Colonic mucosa (tissue), 4 donors: ENCODE measurements around the gene ATP13A2. TPM values are rescaled to one million over a fixed set of nuclear protein-coding genes. Genes with fewer than 3 reads are reported as not detected.
A peak's percentile ranks its signal among the peaks of the same experiment; 100 is the strongest.
"Not testable (repeated sequence)": the region's sequence is repeated elsewhere in the genome, so short reads cannot be mapped to it uniquely, and the experiment has no call there.

Experiments
- DNase-seq: peaks from one replicate; pipeline ENCODE4 v3.0.0-alpha.2; 2020
- H3K27ac ChIP-seq: fragments of 200-600 bp; one replicate; pipeline ENCODE4 v1.8.0; 2021
- H3K27me3 ChIP-seq: fragments of 200-600 bp; one replicate; pipeline ENCODE4 v1.8.0; 2021
- H3K36me3 ChIP-seq: fragments of 200-600 bp; one replicate; pipeline ENCODE4 v1.8.0; 2021
- H3K4me1 ChIP-seq: fragments of 200-600 bp; one replicate; pipeline ENCODE4 v1.8.0; 2021; ENCODE audit warnings: mild to moderate bottlenecking
- H3K4me3 ChIP-seq: fragments of 200-600 bp; one replicate; pipeline ENCODE4 v1.8.0; 2021
- H3K9ac ChIP-seq, 2 donors: one replicate each; pipeline ENCODE4 v1.7.0; 2013; ENCODE audit warnings: control low read depth in 2 of 2, low read depth in 2 of 2, low read length in 2 of 2
- H3K9me3 ChIP-seq: fragments of 200-600 bp; one replicate; pipeline ENCODE4 v1.8.0; 2021
- CTCF ChIP-seq: fragments of 200-600 bp; IDR thresholded peaks from one replicate; pipeline ENCODE4 v1.8.0; 2022; ENCODE audit warnings: antibody characterized with exemption, mild to moderate bottlenecking
- intact Hi-C: fragments of 100-400 bp; cut with DNase I; formaldehyde crosslinking; loops from one replicate; pipeline ENCODE4 v1.14.1; 2022
- total RNA-seq, 2 donors: library from RNA; stranded (reverse); fragmentation: NEBNext Ultra II Directional in 1 of 2; extraction: Animal tissue kit (Norgen Biotek cat#: 25700) in 1 of 2; gene quantifications; one replicate each; pipeline ENCODE4 v1.2.1, GENCODE V29; 2021
- donor health status: healthy.
- donor health status: DM: no; HTN: no; CAD: no.
- donor health status: DM: no; HTN: no; CAD: no.

ATP13A2 gene
- total RNA-seq, 2 donors from 2014 or later, result 55.3 to 111 TPM

- H3K9me3 ChIP-seq, result no peaks in the 10 kb centered on the region
- no peak for DNase-seq
- no peak overlapping the region for H3K27ac ChIP-seq
- H3K27me3 ChIP-seq, result no peaks in the 10 kb centered on the region
- H3K36me3 ChIP-seq, result no peaks in the 10 kb centered on the region
- H3K4me1 ChIP-seq, result no peaks in the 10 kb centered on the region
- intact Hi-C loops, result loop anchor here (5.0 kb wide), 1 partner anchor 84 kb away; no protein-coding TSS in a partner anchor
- H3K9ac ChIP-seq, result no peak overlapping the region
- no peak overlapping the region for H3K4me3 ChIP-seq
- TF ChIP-seq CTCF, result no peak
Observed at GRCh38 chr1:16958475-16958874, 53.3 kb downstream of the ATP13A2 start.

- H3K36me3 ChIP-seq, result no peaks in the 10 kb centered on the region
- no peak overlapping the region for H3K9ac ChIP-seq
- H3K27me3 ChIP-seq, result no peaks in the 10 kb centered on the region
- no peak overlapping the region for H3K4me3 ChIP-seq
- no peak overlapping the region for H3K27ac ChIP-seq
- no peaks in the 10 kb centered on the region for H3K9me3 ChIP-seq
- no peak for DNase-seq
- H3K4me1 ChIP-seq, result no peaks in the 10 kb centered on the region
- intact Hi-C loops, result loop anchor here (5.0 kb wide), 1 partner anchor 85 kb away; no protein-coding TSS in a partner anchor
- TF ChIP-seq CTCF, result no peak
Observed at GRCh38 chr1:16957731-16958130, 54.0 kb downstream of the ATP13A2 start.

GRCh38 chr1:16956775-16957174, 55.0 kb downstream of the ATP13A2 start:
- Histone ChIP-seq H3K36me3 (no peaks in the 10 kb centered on the region), H3K9ac (no peak overlapping the region), H3K4me1 (no peaks in the 10 kb centered on the region), H3K27ac (no peak overlapping the region), H3K9me3 (no peaks in the 10 kb centered on the region), H3K27me3 (no peaks in the 10 kb centered on the region), H3K4me3 (no peak overlapping the region)
- intact Hi-C loops, result loop anchor here (5.0 kb wide), 1 partner anchor 86 kb away; no protein-coding TSS in a partner anchor
- no peak for DNase-seq
- TF ChIP-seq CTCF, result no peak

GRCh38 chr1:16955186-16955585, 56.5 kb downstream of the ATP13A2 start:
- TF ChIP-seq CTCF, result no peak
- intact Hi-C loops, result loop anchor here (5.0 kb wide), 1 partner anchor 87 kb away; no protein-coding TSS in a partner anchor
- Histone ChIP-seq H3K4me3 (no peak overlapping the region), H3K27ac (no peak overlapping the region), H3K9me3 (no peaks in the 10 kb centered on the region), H3K36me3 (no peaks in the 10 kb centered on the region), H3K27me3 (no peaks in the 10 kb centered on the region), H3K9ac (no peak overlapping the region), H3K4me1 (no peaks in the 10 kb centered on the region)
- no peak for DNase-seq

- Histone ChIP-seq H3K4me1 (no peaks in the 10 kb centered on the region), H3K27ac (no peak overlapping the region), H3K27me3 (no peaks in the 10 kb centered on the region), H3K36me3 (no peaks in the 10 kb centered on the region), H3K9ac (no peak overlapping the region), H3K9me3 (no peaks in the 10 kb centered on the region), H3K4me3 (no peak overlapping the region)
- no peak for DNase-seq
- intact Hi-C loops, result no loop called here
- TF ChIP-seq CTCF, result no peak
Observed at GRCh38 chr1:16954579-16954978, 57.1 kb downstream of the ATP13A2 start.

- DNase-seq, H3K27me3 ChIP-seq, H3K36me3 ChIP-seq, intact Hi-C loops, H3K9me3 ChIP-seq, H3K9ac ChIP-seq, H3K4me3 ChIP-seq, H3K27ac ChIP-seq, H3K4me1 ChIP-seq: not testable (repeated sequence)
Observed at GRCh38 chr1:16952376-16952775, 59.4 kb downstream of the ATP13A2 start.

GRCh38 chr1:16949026-16949425, 62.7 kb downstream of the ATP13A2 start:
- intact Hi-C loops, H3K36me3 ChIP-seq: not testable (repeated sequence)

GRCh38 chr1:16948282-16948891, 63.3 kb downstream of the ATP13A2 start:
- H3K27me3 ChIP-seq, H3K4me3 ChIP-seq, H3K4me1 ChIP-seq, H3K9me3 ChIP-seq, H3K27ac ChIP-seq, H3K36me3 ChIP-seq, intact Hi-C loops: not testable (repeated sequence)
- peak overlapping the region in 1 of 2 donors; percentile 44 for H3K9ac ChIP-seq
- DNase-seq, result peak; percentile 57

More at GRCh38 chr1:16949026-16949425, 62.7 kb downstream of the ATP13A2 start:
- DNase-seq, result peak; percentile 54
- H3K4me3 ChIP-seq, H3K27ac ChIP-seq, H3K27me3 ChIP-seq, H3K4me1 ChIP-seq, H3K9ac ChIP-seq, H3K9me3 ChIP-seq: not testable (repeated sequence)
